Type B pancreatic cell (in vitro differentiated cells): Measurements from ENCODE around the gene C1orf174. TPM values are rescaled to one million over a fixed set of nuclear protein-coding genes. Genes with fewer than 3 reads are reported as not detected.

Source experiments
- DNase-seq: peaks from one replicate; pipeline ENCODE4 v3.0.0; 2021; ENCODE audit warnings: mixed read lengths; ENCODE audit not compliant: unreplicated experiment; ENCODE audit errors: extremely low spot score
- H3K27ac Mint-ChIP-seq: 2 replicates; pipeline ENCODE4 v1.8.0; 2021; ENCODE audit warnings: mild to moderate bottlenecking, mixed read lengths
- H3K27me3 Mint-ChIP-seq: 2 replicates; pipeline ENCODE4 v1.8.0; 2021; ENCODE audit warnings: mixed read lengths
- H3K36me3 Mint-ChIP-seq: 2 replicates; pipeline ENCODE4 v1.8.0; 2021; ENCODE audit warnings: mixed read lengths
- H3K4me1 Mint-ChIP-seq: one replicate; pipeline ENCODE4 v1.8.0; 2021; ENCODE audit warnings: mixed read lengths; ENCODE audit not compliant: unreplicated experiment
- H3K4me3 Mint-ChIP-seq: 2 replicates; pipeline ENCODE4 v1.8.0; 2021; ENCODE audit warnings: mild to moderate bottlenecking, mixed read lengths
- H3K9me3 Mint-ChIP-seq: 2 replicates; pipeline ENCODE4 v1.8.0; 2021; ENCODE audit warnings: mixed read lengths
- total RNA-seq: library from RNA; stranded (reverse); gene quantifications from 2 replicates; pipeline ENCODE4 v1.2.1, GENCODE V29; 2021; ENCODE audit warnings: low replicate concordance
- TF ChIP-seq, protein P1 (sequence below): fragments of 200-600 bp; sonication (generic); conservative IDR thresholded peaks from 2 replicates; pipeline ENCODE4 v1.5.0; 2021; ENCODE audit warnings: antibody characterized with exemption, mild to moderate bottlenecking

Gene C1orf174
- total RNA-seq, 1 donor from 2014 or later: 31.4 TPM

DNA sequence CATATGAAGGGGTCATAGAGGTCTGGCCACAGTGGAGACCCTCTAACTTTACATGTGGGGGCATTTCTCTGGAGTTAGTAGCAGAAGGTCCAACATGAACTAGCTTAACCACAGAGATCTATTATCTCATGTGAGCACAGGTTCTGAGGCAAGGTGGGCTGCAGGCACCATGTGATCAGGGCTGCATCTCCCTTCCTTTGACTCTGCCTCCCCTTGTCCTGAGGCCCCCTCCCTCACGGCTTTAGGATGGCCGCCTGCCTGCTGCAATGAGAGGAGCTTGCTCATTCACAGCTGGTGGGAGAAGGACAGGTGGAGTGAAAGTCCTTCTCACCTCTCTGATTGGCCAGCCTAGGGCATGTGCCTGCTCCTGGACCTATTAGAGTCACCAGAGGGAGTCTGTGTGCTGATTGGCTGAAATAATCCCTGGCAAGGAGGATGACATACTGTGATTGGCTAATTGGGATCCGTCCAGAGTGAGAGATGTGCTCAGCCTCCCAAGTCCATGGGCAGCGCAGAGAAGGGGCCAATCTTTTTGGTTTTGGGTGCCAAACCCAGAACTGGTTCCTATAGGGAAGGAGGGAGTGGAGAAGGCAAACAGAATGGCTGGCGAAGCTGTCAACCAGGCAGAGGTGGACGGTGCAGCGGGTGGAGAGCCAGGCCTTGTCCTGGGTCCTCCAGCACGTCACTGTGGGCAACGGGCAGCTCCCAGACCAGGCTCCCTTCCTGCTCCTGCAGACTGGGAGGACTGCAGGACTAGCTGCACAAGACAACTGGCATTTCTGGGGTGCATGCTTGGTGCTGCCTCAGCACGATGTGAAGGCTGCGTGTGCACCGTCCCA lies 39.4 kb upstream of the C1orf174 start:
- Mint-ChIP-seq H3K36me3 (no peaks in the 10 kb centered on the region), H3K27me3 (peaks cover 8% of the 10 kb centered on the region), H3K4me1 (no peaks in the 10 kb centered on the region), H3K9me3 (no peaks in the 10 kb centered on the region), H3K4me3 (no peak overlapping the region), H3K27ac (no peak overlapping the region)
- TF ChIP-seq, protein P1, sequence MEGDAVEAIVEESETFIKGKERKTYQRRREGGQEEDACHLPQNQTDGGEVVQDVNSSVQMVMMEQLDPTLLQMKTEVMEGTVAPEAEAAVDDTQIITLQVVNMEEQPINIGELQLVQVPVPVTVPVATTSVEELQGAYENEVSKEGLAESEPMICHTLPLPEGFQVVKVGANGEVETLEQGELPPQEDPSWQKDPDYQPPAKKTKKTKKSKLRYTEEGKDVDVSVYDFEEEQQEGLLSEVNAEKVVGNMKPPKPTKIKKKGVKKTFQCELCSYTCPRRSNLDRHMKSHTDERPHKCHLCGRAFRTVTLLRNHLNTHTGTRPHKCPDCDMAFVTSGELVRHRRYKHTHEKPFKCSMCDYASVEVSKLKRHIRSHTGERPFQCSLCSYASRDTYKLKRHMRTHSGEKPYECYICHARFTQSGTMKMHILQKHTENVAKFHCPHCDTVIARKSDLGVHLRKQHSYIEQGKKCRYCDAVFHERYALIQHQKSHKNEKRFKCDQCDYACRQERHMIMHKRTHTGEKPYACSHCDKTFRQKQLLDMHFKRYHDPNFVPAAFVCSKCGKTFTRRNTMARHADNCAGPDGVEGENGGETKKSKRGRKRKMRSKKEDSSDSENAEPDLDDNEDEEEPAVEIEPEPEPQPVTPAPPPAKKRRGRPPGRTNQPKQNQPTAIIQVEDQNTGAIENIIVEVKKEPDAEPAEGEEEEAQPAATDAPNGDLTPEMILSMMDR: no peak
- DNase-seq: no peak

DNA sequence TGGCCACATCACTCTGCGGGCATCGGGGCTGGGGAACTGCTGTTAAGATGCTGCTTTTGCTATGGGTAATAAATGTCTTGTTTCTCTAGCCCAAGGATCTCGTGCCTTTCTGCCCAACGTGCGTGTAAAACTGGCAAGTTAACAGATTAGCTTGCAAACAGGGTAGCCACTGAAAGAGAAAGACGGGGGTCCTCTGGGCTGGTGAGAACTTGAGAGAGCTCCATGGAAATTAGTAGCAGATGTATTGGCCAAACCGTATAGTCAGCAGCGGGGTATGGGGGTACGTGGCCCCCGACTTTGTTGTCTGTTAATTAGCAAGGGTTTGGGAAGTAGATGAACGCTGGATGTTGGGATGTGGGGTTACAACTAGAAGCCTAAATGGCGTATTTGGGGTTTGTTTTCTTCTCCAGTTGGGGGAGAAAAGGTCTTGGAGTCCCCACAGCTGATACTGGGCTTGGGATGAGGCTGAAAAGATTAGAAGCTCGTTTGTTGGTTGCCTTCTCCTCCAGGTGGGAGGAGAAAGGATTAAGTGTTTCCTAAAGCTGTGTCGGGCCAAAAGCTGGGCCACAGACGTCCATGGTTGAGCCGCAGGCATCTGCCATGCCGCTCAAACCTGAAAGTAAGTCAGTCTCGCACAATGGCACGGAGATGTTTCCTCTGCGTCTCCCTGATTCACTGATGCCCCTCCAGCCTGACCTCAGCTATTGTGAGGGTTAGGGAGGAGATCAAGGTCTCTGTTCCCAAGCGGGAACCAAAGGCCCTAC lies 32.3 kb upstream of the C1orf174 start:
- H3K27me3 Mint-ChIP-seq: peaks cover 28% of the 10 kb centered on the region
- no peak overlapping the region for H3K4me3 Mint-ChIP-seq
- DNase-seq: no peak
- H3K4me1 Mint-ChIP-seq: no peaks in the 10 kb centered on the region
- H3K9me3 Mint-ChIP-seq: peaks cover under 1% of the 10 kb centered on the region
- H3K36me3 Mint-ChIP-seq: no peaks in the 10 kb centered on the region
- TF ChIP-seq, protein P1: no peak
- H3K27ac Mint-ChIP-seq: no peak overlapping the region

DNA sequence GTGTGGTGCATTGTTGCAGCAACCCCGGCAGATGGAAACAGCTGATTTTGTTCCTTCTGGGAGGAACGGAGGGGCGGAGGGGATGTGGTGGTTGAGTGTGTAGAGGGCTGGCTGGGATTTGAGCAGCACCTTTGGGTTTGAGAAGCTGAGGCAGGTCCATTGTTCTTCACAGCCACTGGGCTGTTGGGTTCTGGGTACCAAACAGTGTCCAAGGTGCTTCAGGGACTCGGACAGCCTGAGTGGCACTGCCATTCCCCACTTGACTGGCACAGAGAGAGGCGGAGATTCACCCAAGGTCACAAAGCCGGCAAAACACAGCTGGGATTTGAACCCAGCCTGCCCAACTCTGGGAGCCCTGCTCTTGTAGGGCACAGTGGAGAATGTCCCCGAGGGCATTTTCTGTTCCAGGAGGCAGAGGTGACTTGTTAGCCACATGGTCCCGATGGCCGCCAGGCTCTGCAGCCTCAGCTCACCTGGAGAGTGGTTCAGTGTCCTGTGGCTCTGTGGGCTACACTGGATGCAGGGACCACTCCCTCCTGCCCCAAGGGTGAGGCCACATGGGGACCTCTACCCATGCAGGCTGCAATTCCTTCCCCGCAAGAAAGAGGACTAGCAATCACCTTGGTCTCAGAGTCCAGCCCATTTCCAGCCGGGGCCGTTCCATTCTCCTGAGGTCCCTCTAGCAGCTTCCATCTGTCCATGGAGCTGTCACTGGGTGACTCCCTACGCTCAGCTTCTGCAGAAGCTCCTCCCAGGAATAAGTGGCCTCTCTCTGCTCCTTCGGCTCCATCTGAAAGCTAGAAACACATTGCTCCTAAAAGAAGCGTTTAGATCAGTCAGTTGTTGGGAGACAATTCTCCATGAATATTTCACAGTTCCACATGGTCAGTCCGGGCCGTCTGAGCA lies 31.2 kb upstream of the C1orf174 start:
- H3K36me3 Mint-ChIP-seq: no peaks in the 10 kb centered on the region
- no peak overlapping the region for H3K27ac Mint-ChIP-seq
- peaks cover 4% of the 10 kb centered on the region for H3K9me3 Mint-ChIP-seq
- TF ChIP-seq, protein P1: no peak
- no peak for DNase-seq
- H3K4me3 Mint-ChIP-seq: no peak overlapping the region
- peaks cover 39% of the 10 kb centered on the region for H3K27me3 Mint-ChIP-seq
- no peaks in the 10 kb centered on the region for H3K4me1 Mint-ChIP-seq

DNA sequence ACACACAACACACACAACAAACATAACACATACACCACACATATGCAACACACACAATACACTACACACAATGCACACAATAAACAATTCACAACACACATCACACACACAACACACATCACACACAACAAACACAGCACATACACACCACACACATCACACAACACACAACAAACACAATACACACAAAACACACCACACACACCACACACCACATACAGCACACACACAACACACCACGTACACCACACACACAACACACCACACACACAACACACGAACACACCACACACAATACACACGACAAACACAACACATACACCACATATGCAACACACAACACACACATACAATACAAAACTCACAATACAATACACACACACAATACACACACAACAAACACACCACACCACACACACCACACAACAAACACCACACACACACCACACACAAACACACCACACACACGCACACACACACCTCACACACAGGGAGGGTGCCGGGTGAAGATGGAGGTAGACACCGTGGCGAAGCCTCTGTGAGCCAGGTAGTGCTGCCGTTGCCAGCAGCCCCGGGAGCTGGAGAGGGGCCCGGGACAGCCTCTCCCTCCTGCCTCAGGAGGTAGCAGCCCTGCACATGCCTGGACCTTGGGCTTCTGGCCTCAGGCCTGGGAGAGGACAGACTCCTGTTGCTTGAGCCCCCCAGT lies 30.4 kb upstream of the C1orf174 start:
- H3K4me3 Mint-ChIP-seq: no peak overlapping the region

More for the DNA sequence above, 30.4 kb upstream of the C1orf174 start:
- peaks cover 43% of the 10 kb centered on the region for H3K27me3 Mint-ChIP-seq
- H3K9me3 Mint-ChIP-seq: peaks cover 4% of the 10 kb centered on the region
- H3K4me1 Mint-ChIP-seq: no peaks in the 10 kb centered on the region
- DNase-seq: no peak
- H3K27ac Mint-ChIP-seq: no peak overlapping the region
- TF ChIP-seq, protein P1: no peak
- H3K36me3 Mint-ChIP-seq: no peaks in the 10 kb centered on the region
